SU-DHL-6 (cell line): ENCODE results near the gene PLPP1.
"Not testable (repeated sequence)": the region's sequence is repeated elsewhere in the genome, so short reads cannot be mapped to it uniquely, and the experiment has no call there.

Experiments used
- H2AFZ ChIP-seq: fragments of 200-600 bp; sonication (generic); 2 replicates; pipeline ENCODE4 v1.6.1; 2014; ENCODE audit warnings: low read depth, mild to moderate bottlenecking, moderate library complexity, mixed read lengths, antibody characterized with exemption, low read length; ENCODE audit not compliant: severe bottlenecking
- H3F3A ChIP-seq: fragments of 200-600 bp; shearing (Covaris generic); 2 replicates; pipeline ENCODE4 v1.6.0; 2016; ENCODE audit warnings: antibody characterized with exemption, mild to moderate bottlenecking; ENCODE audit not compliant: insufficient read depth
- H3K27ac ChIP-seq: fragments of 200-600 bp; sonication (generic); 2 replicates; pipeline ENCODE4 v1.5.1; 2016; ENCODE audit warnings: low read depth, mild to moderate bottlenecking, low read length, moderate library complexity, mixed read lengths
- H3K27me3 ChIP-seq: fragments of 200-600 bp; sonication (generic), shearing (Covaris generic); 2 replicates; pipeline ENCODE4 v1.6.0; 2014; ENCODE audit warnings: mild to moderate bottlenecking, low read length
- H3K36me3 ChIP-seq: fragments of 200-600 bp; sonication (generic); 2 replicates; pipeline ENCODE4 v1.6.1; 2014; ENCODE audit warnings: mild to moderate bottlenecking, low read length, mixed read lengths
- H3K4me2 ChIP-seq: fragments of 300-600, 200-600 bp; shearing (Covaris generic), sonication (generic); 2 replicates; pipeline ENCODE4 v1.6.0; 2014; ENCODE audit warnings: low read length, low read depth, mild to moderate bottlenecking; ENCODE audit not compliant: poor library complexity, severe bottlenecking
- H3K4me3 ChIP-seq: fragments of 200-600 bp; sonication (generic); 2 replicates; pipeline ENCODE4 v1.5.1; 2014; ENCODE audit warnings: antibody characterized with exemption, low read length, mild to moderate bottlenecking, mixed read lengths; ENCODE audit not compliant: insufficient read depth, poor library complexity, severe bottlenecking
- H3K79me2 ChIP-seq: fragments of 200-600 bp; sonication (generic); 2 replicates; pipeline ENCODE4 v1.6.1; 2014; ENCODE audit warnings: mild to moderate bottlenecking, low read length, moderate library complexity; ENCODE audit not compliant: insufficient read depth
- H3K9ac ChIP-seq: fragments of 200-600 bp; sonication (generic); 2 replicates; pipeline ENCODE4 v1.7.0; 2014; ENCODE audit warnings: mild to moderate bottlenecking, low read length
- H3K9me2 ChIP-seq: fragments of 200-600 bp; sonication (generic); replicated peaks from 2 replicates; pipeline ENCODE4 v1.6.1; 2014; ENCODE audit warnings: low read length; ENCODE audit not compliant: insufficient read depth
- H3K9me3 ChIP-seq: fragments of 200-600 bp; sonication (generic); 2 replicates; pipeline ENCODE4 v1.6.1; 2014; ENCODE audit warnings: low read length, mixed read lengths; ENCODE audit not compliant: insufficient read depth
- H4K20me1 ChIP-seq: fragments of 200-600 bp; sonication (generic); 2 replicates; pipeline ENCODE4 v1.6.1; 2014; ENCODE audit warnings: low read depth, mild to moderate bottlenecking, antibody characterized with exemption, low read length, moderate library complexity, mixed read lengths
- EZH2phosphoT487 ChIP-seq: fragments of 200-600 bp; sonication (generic), shearing (Covaris generic); conservative IDR thresholded peaks from 2 replicates; pipeline ENCODE4 v1.6.1; 2018; ENCODE audit warnings: mild to moderate bottlenecking, antibody characterized with exemption, low read length, moderate library complexity, mixed read lengths
- TF ChIP-seq, protein P1 (sequence below): fragments of 200-600 bp; sonication (generic); IDR thresholded peaks from one replicate; pipeline ENCODE4 v1.5.1; 2017; ENCODE audit warnings: antibody characterized with exemption, mild to moderate bottlenecking, low read length, moderate library complexity; ENCODE audit not compliant: insufficient read depth, poor library complexity, severe bottlenecking

Gene PLPP1

DNA sequence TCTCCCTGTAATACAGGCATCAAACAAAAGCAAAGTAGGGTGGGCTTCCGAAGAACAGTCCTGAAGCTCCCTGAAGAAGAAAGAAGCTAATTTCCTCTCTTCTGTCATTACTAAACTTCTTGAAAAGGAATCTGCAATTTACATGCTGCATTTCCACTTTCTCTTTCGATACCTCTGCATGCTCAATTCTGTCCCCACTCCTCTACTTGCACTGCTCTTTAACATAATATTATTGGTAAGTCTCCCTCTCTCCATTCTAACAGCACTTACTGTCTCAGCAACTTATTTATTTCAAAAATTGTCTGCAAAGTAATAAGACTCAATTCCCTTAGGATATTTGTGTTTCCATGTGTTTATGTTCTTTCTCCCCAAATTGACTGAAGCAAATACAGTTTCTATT is 3.9 kb upstream of the PLPP1 start:
- H3K27ac ChIP-seq, result peak overlapping the region; percentile 91
- TF ChIP-seq EZH2phosphoT487, result no peak
- TF ChIP-seq, protein P1, sequence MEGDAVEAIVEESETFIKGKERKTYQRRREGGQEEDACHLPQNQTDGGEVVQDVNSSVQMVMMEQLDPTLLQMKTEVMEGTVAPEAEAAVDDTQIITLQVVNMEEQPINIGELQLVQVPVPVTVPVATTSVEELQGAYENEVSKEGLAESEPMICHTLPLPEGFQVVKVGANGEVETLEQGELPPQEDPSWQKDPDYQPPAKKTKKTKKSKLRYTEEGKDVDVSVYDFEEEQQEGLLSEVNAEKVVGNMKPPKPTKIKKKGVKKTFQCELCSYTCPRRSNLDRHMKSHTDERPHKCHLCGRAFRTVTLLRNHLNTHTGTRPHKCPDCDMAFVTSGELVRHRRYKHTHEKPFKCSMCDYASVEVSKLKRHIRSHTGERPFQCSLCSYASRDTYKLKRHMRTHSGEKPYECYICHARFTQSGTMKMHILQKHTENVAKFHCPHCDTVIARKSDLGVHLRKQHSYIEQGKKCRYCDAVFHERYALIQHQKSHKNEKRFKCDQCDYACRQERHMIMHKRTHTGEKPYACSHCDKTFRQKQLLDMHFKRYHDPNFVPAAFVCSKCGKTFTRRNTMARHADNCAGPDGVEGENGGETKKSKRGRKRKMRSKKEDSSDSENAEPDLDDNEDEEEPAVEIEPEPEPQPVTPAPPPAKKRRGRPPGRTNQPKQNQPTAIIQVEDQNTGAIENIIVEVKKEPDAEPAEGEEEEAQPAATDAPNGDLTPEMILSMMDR, result no peak
- H3K79me2 ChIP-seq, result peaks cover 8% of the 10 kb centered on the region
- H4K20me1 ChIP-seq, result no peaks in the 10 kb centered on the region
- H3K9ac ChIP-seq, result peak overlapping the region; percentile 55
- H3K4me2 ChIP-seq, result peak overlapping the region; percentile 96
- peaks cover 43% of the 10 kb centered on the region for H3F3A ChIP-seq
- peak overlapping the region; percentile 42 for H2AFZ ChIP-seq
- H3K4me3 ChIP-seq, result peak overlapping the region; percentile 53
- no peaks in the 10 kb centered on the region for H3K36me3 ChIP-seq
- no peaks in the 10 kb centered on the region for H3K9me2 ChIP-seq
- no peaks in the 10 kb centered on the region for H3K27me3 ChIP-seq
- no peaks in the 10 kb centered on the region for H3K9me3 ChIP-seq

DNA sequence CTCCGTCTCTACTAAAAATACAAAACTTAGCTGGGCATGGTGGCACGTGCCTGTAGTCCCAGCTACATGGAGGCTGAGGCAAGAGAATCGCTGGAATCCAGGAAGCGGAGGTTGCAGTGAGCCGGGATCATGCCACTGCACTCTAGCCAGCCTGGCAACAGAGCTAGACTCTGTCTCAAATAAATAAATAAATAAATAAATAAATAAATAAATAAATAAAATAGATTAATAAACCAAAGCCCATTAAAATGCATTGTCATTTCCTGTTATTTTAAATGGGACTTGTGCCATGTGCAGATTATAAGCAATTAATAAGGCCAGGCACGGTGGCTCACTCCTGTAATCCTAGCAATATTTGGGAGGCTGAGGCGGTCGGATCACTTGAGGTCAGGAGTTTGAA is 2.6 kb upstream of the PLPP1 start:
- not testable (repeated sequence) for H4K20me1 ChIP-seq, H3K9me3 ChIP-seq, H3K27me3 ChIP-seq, H3K9me2 ChIP-seq, H3K9ac ChIP-seq, H3K4me3 ChIP-seq, H3K36me3 ChIP-seq
- Histone ChIP-seq H3K27ac (peak overlapping the region; percentile 91), H3K4me2 (peak overlapping the region; percentile 70), H3K79me2 (peaks cover 20% of the 10 kb centered on the region), H3F3A (peaks cover 43% of the 10 kb centered on the region), H2AFZ (peak overlapping the region; percentile 50)

DNA sequence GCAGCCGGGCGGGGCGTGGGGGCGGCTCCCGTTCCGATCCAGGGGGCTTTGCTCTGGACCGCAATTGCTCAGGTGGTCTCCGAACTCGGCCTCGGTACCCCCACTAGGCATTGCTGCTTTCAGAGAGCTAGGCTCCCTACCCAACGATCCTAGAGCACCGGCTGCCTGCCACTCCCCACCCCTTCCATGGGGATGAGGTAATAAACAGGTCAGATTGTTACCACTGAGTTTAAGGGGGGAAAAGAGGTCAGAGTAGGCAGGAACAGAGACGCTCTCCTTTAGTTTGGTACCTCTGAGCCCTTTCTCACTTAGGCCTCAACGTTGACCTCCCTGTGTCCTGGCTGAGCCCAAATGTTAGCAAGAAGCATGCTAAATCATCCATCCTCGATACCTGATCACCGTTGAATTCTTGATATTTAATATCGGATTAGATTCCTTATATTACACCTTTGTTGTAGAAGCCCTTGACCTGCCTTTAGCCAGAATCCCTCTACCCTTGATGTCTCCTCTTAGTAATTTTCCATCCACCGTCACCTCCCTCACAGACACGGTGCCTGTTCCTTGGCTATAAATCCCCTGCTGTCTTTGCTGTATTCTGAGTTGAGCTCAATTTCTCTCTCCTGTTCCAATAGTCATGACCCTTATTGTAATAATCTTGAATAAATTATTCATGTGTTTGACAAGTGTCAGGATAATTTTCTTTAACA is 588 bp upstream of the PLPP1 start:
- TF ChIP-seq EZH2phosphoT487, result no peak
- TF ChIP-seq, protein P1, result no peak
- Histone ChIP-seq H3K79me2 (peaks cover 35% of the 10 kb centered on the region), H3K9me3 (no peaks in the 10 kb centered on the region), H3K27ac (peak overlapping the region; percentile 91), H3F3A (peaks cover 39% of the 10 kb centered on the region), H4K20me1 (peaks cover 5% of the 10 kb centered on the region; the same call in 1 of the 2 replicates), H3K9me2 (no peaks in the 10 kb centered on the region), H3K36me3 (no peaks in the 10 kb centered on the region), H3K27me3 (no peaks in the 10 kb centered on the region), H3K4me3 (peak overlapping the region; percentile 83), H3K4me2 (peak overlapping the region; percentile 70), H2AFZ (peak overlapping the region; percentile 87), H3K9ac (peak overlapping the region; percentile 81)
